Measurements from ENCODE around the gene RPL26. TPM values are rescaled to one million over a fixed set of nuclear protein-coding genes. Genes with fewer than 3 reads are reported as not detected.

The RPL26 gene
- 6,705 TPM for polyA plus RNA-seq (2013, experiment 1 of 2)
- 6,705 TPM for polyA plus RNA-seq (2013, experiment 2 of 2)

GRCh38 chr17:8383143-8383822 lies at the start of gene RPL26:
Gene RPL26 (minus strand): TSS chr17:8383193. CDS start chr17:8382310, 883 bp downstream.
- Histone ChIP-seq H3K27ac (ENCODE audit: low read depth, low read length) (peak within 1 kb of the TSS; percentile 77), H3K36me3 (ENCODE audit: control insufficient read depth, insufficient read depth, low read length) (peaks cover 9% of the 10 kb centered on the region), H3K56ac (ENCODE audit: low read length) (peak within 1 kb of the TSS; percentile 96), H4K8ac (ENCODE audit: low read depth, low read length) (peak within 1 kb of the TSS; percentile 2), H2BK120ac (ENCODE audit: low read depth, low read length) (no peak within 1 kb of the TSS), H3K4ac (ENCODE audit: low read depth, low read length) (peak within 1 kb of the TSS; percentile 96), H3K9ac (ENCODE audit: low read length) (peak within 1 kb of the TSS; percentile 94), H2BK15ac (replicated peaks; ENCODE audit: low read depth) (no peak within 1 kb of the TSS), H2AK5ac (ENCODE audit: low read length) (no peak within 1 kb of the TSS), H3K23ac (ENCODE audit: low read length) (peak within 1 kb of the TSS; percentile 92), H3K4me1 (ENCODE audit: control insufficient read depth, low read depth, low read length) (peaks cover 10% of the 10 kb centered on the region), H3K18ac (ENCODE audit: low read length) (peak within 1 kb of the TSS; percentile 88), H3K79me1 (ENCODE audit: low read length) (peaks cover 4% of the 10 kb centered on the region), H3K79me2 (ENCODE audit: control insufficient read depth, insufficient read depth, low read length) (peaks cover 30% of the 10 kb centered on the region), H3K4me3 (ENCODE audit: low read length) (peak within 1 kb of the TSS; percentile 68), H4K5ac (ENCODE audit: low read length) (peak within 1 kb of the TSS; percentile 50), H3K27me3 (ENCODE audit: insufficient read depth, low read length, poor library complexity) (no peaks in the 10 kb centered on the region), H3K4me2 (ENCODE audit: low read length) (peak within 1 kb of the TSS; percentile 56), H2BK5ac (ENCODE audit: low read length) (peak within 1 kb of the TSS; percentile 52)
- WGBS (ENCODE audit: extremely low coverage, insufficient coverage, low lambda C conversion rate) = no CpG with 5 or more reads among the region's 55 CpGs
- peak; percentile 99 for DNase-seq

GRCh38 chr17:8430966-8431365 lies 48.0 kb upstream of the RPL26 start:
- no peaks in the 10 kb centered on the region for H3K4me1 ChIP-seq (ENCODE audit: control insufficient read depth, low read depth, low read length)
- H3K4me2 ChIP-seq (ENCODE audit: low read length) = no peak overlapping the region
- H3K56ac ChIP-seq (ENCODE audit: low read length) = no peak overlapping the region
- H3K4ac ChIP-seq (ENCODE audit: low read depth, low read length) = no peak overlapping the region
- no peak overlapping the region for H3K18ac ChIP-seq (ENCODE audit: low read length)
- H2BK120ac ChIP-seq (ENCODE audit: low read depth, low read length) = no peak overlapping the region
- H3K27ac ChIP-seq (ENCODE audit: low read depth, low read length) = no peak overlapping the region
- H3K27me3 ChIP-seq (ENCODE audit: insufficient read depth, low read length, poor library complexity) = no peaks in the 10 kb centered on the region
- H3K23ac ChIP-seq (ENCODE audit: low read length) = no peak overlapping the region
- WGBS (ENCODE audit: extremely low coverage, insufficient coverage, low lambda C conversion rate) = no CpG with 5 or more reads among the region's 7 CpGs
- H2AK5ac ChIP-seq (ENCODE audit: low read length) = no peak overlapping the region
- H4K8ac ChIP-seq (ENCODE audit: low read depth, low read length) = no peak overlapping the region
- H3K79me1 ChIP-seq (ENCODE audit: low read length) = no peaks in the 10 kb centered on the region
- no peak overlapping the region for H3K9ac ChIP-seq (ENCODE audit: low read length)
- no peaks in the 10 kb centered on the region for H3K79me2 ChIP-seq (ENCODE audit: control insufficient read depth, insufficient read depth, low read length)
- no peak overlapping the region for H3K4me3 ChIP-seq (ENCODE audit: low read length)
- no peak overlapping the region for H2BK5ac ChIP-seq (ENCODE audit: low read length)
- H4K5ac ChIP-seq (ENCODE audit: low read length) = no peak overlapping the region
- H2BK15ac ChIP-seq (replicated peaks; ENCODE audit: low read depth) = no peak overlapping the region
- no peaks in the 10 kb centered on the region for H3K36me3 ChIP-seq (ENCODE audit: control insufficient read depth, insufficient read depth, low read length)
- DNase-seq = no peak

GRCh38 chr17:8426802-8427201 lies 43.8 kb upstream of the RPL26 start:
- Histone ChIP-seq H3K36me3 (ENCODE audit: control insufficient read depth, insufficient read depth, low read length) (no peaks in the 10 kb centered on the region), H3K79me1 (ENCODE audit: low read length) (no peaks in the 10 kb centered on the region), H3K18ac (ENCODE audit: low read length) (no peak overlapping the region), H2BK15ac (replicated peaks; ENCODE audit: low read depth) (no peak overlapping the region), H3K27ac (ENCODE audit: low read depth, low read length) (no peak overlapping the region), H3K4me1 (ENCODE audit: control insufficient read depth, low read depth, low read length) (no peaks in the 10 kb centered on the region), H2AK5ac (ENCODE audit: low read length) (no peak overlapping the region), H4K8ac (ENCODE audit: low read depth, low read length) (no peak overlapping the region), H3K4me3 (ENCODE audit: low read length) (no peak overlapping the region), H3K27me3 (ENCODE audit: insufficient read depth, low read length, poor library complexity) (no peaks in the 10 kb centered on the region), H3K79me2 (ENCODE audit: control insufficient read depth, insufficient read depth, low read length) (no peaks in the 10 kb centered on the region), H3K4me2 (ENCODE audit: low read length) (no peak overlapping the region), H2BK120ac (ENCODE audit: low read depth, low read length) (no peak overlapping the region), H2BK5ac (ENCODE audit: low read length) (no peak overlapping the region), H3K4ac (ENCODE audit: low read depth, low read length) (no peak overlapping the region), H3K9ac (ENCODE audit: low read length) (no peak overlapping the region), H4K5ac (ENCODE audit: low read length) (no peak overlapping the region), H3K56ac (ENCODE audit: low read length) (no peak overlapping the region), H3K23ac (ENCODE audit: low read length) (no peak overlapping the region)
- no peak for DNase-seq
- WGBS (ENCODE audit: extremely low coverage, insufficient coverage, low lambda C conversion rate) = no CpG with 5 or more reads among the region's 3 CpGs

- H2AK5ac ChIP-seq (ENCODE audit: low read length) = no peak overlapping the region
- no peak overlapping the region for H3K4me2 ChIP-seq (ENCODE audit: low read length)
- H3K56ac ChIP-seq (ENCODE audit: low read length) = no peak overlapping the region
- H3K36me3 ChIP-seq (ENCODE audit: control insufficient read depth, insufficient read depth, low read length) = no peaks in the 10 kb centered on the region
- H3K27me3 ChIP-seq (ENCODE audit: insufficient read depth, low read length, poor library complexity) = no peaks in the 10 kb centered on the region
- no peak overlapping the region for H2BK120ac ChIP-seq (ENCODE audit: low read depth, low read length)
- H3K4me3 ChIP-seq (ENCODE audit: low read length) = no peak overlapping the region
- WGBS (ENCODE audit: extremely low coverage, insufficient coverage, low lambda C conversion rate) = no CpG with 5 or more reads among the region's 6 CpGs
- H3K27ac ChIP-seq (ENCODE audit: low read depth, low read length) = no peak overlapping the region
- H3K18ac ChIP-seq (ENCODE audit: low read length) = no peak overlapping the region
- no peaks in the 10 kb centered on the region for H3K4me1 ChIP-seq (ENCODE audit: control insufficient read depth, low read depth, low read length)
- H2BK5ac ChIP-seq (ENCODE audit: low read length) = no peak overlapping the region
- no peak for DNase-seq
- no peaks in the 10 kb centered on the region for H3K79me2 ChIP-seq (ENCODE audit: control insufficient read depth, insufficient read depth, low read length)
- H2BK15ac ChIP-seq (replicated peaks; ENCODE audit: low read depth) = no peak overlapping the region
- H3K79me1 ChIP-seq (ENCODE audit: low read length) = no peaks in the 10 kb centered on the region
- H4K8ac ChIP-seq (ENCODE audit: low read depth, low read length) = no peak overlapping the region
- H3K23ac ChIP-seq (ENCODE audit: low read length) = no peak overlapping the region
- H3K9ac ChIP-seq (ENCODE audit: low read length) = no peak overlapping the region
- no peak overlapping the region for H4K5ac ChIP-seq (ENCODE audit: low read length)
- no peak overlapping the region for H3K4ac ChIP-seq (ENCODE audit: low read depth, low read length)
Measured at GRCh38 chr17:8426094-8426720, 43.2 kb upstream of the RPL26 start.

GRCh38 chr17:8421571-8421970 lies 38.6 kb upstream of the RPL26 start:
- Histone ChIP-seq H3K36me3 (ENCODE audit: control insufficient read depth, insufficient read depth, low read length) (no peaks in the 10 kb centered on the region), H3K56ac (ENCODE audit: low read length) (no peak overlapping the region), H2BK120ac (ENCODE audit: low read depth, low read length) (no peak overlapping the region), H3K27ac (ENCODE audit: low read depth, low read length) (no peak overlapping the region), H3K9ac (ENCODE audit: low read length) (no peak overlapping the region), H2BK15ac (replicated peaks; ENCODE audit: low read depth) (no peak overlapping the region), H2BK5ac (ENCODE audit: low read length) (no peak overlapping the region), H4K5ac (ENCODE audit: low read length) (no peak overlapping the region), H3K4ac (ENCODE audit: low read depth, low read length) (no peak overlapping the region), H3K27me3 (ENCODE audit: insufficient read depth, low read length, poor library complexity) (no peaks in the 10 kb centered on the region), H4K8ac (ENCODE audit: low read depth, low read length) (no peak overlapping the region), H3K23ac (ENCODE audit: low read length) (no peak overlapping the region), H3K18ac (ENCODE audit: low read length) (no peak overlapping the region), H3K79me2 (ENCODE audit: control insufficient read depth, insufficient read depth, low read length) (no peaks in the 10 kb centered on the region), H3K4me2 (ENCODE audit: low read length) (no peak overlapping the region), H3K4me1 (ENCODE audit: control insufficient read depth, low read depth, low read length) (no peaks in the 10 kb centered on the region), H3K4me3 (ENCODE audit: low read length) (no peak overlapping the region), H2AK5ac (ENCODE audit: low read length) (no peak overlapping the region), H3K79me1 (ENCODE audit: low read length) (no peaks in the 10 kb centered on the region)
- no peak for DNase-seq
- no CpG with 5 or more reads among the region's 3 CpGs for WGBS (ENCODE audit: extremely low coverage, insufficient coverage, low lambda C conversion rate)

Measured in mesendoderm (in vitro differentiated cells).